ENCODE data around the gene E2F2. TPM values are rescaled to one million over a fixed set of nuclear protein-coding genes. Genes with fewer than 3 reads are reported as not detected.

The E2F2 gene
- polyA plus RNA-seq, 1 of the 3 experiments (the other 2 are of a cell fraction): 0.43 TPM

DNA sequence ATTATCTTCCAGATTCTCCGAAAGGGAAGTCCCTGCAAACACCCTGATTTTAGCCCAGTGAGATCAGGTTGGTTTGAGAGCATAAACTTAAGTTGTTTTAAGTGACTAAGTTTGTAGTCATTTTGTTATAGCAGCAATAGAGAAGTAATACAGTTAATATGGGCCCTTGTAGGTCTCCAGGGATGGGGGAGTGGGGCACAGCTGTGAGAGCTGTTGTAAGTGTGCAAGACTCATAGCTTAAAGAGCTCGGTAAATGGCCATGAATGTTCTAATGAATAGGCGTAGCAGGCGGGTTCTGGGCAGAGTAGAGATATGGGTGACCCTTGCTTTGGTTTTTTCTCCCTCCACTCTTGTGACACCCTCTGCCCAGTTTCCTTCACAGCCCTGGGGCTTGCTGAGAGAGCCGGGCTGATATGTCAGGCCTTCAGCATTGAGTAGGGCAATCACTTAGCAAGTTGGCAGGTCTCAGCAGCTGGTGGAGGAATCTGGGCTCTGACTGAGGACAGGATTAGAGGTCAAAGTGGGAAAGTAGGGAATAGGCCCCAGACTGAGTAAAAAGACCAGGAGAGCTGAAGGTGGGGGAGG is 44.3 kb upstream of the E2F2 start:
- H3K9me3 ChIP-seq: no peaks in the 10 kb centered on the region
- TF ChIP-seq SMC3 (IDR thresholded peaks at IDR 0.05; ENCODE audit: low read depth, low read length) (no peak), RCOR1 (IDR thresholded peaks at IDR 0.05; ENCODE audit: low read length) (no peak), JUND (IDR thresholded peaks at IDR 0.05) (no peak), CHD2 (IDR thresholded peaks at IDR 0.05; ENCODE audit: low read length, partially characterized antibody) (no peak), MXI1 (IDR thresholded peaks at IDR 0.05; ENCODE audit: low read depth, low read length) (no peak), RAD21 (IDR thresholded peaks at IDR 0.05; ENCODE audit: low read length) (no peak)
- TF ChIP-seq, protein P1, sequence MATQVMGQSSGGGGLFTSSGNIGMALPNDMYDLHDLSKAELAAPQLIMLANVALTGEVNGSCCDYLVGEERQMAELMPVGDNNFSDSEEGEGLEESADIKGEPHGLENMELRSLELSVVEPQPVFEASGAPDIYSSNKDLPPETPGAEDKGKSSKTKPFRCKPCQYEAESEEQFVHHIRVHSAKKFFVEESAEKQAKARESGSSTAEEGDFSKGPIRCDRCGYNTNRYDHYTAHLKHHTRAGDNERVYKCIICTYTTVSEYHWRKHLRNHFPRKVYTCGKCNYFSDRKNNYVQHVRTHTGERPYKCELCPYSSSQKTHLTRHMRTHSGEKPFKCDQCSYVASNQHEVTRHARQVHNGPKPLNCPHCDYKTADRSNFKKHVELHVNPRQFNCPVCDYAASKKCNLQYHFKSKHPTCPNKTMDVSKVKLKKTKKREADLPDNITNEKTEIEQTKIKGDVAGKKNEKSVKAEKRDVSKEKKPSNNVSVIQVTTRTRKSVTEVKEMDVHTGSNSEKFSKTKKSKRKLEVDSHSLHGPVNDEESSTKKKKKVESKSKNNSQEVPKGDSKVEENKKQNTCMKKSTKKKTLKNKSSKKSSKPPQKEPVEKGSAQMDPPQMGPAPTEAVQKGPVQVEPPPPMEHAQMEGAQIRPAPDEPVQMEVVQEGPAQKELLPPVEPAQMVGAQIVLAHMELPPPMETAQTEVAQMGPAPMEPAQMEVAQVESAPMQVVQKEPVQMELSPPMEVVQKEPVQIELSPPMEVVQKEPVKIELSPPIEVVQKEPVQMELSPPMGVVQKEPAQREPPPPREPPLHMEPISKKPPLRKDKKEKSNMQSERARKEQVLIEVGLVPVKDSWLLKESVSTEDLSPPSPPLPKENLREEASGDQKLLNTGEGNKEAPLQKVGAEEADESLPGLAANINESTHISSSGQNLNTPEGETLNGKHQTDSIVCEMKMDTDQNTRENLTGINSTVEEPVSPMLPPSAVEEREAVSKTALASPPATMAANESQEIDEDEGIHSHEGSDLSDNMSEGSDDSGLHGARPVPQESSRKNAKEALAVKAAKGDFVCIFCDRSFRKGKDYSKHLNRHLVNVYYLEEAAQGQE (IDR thresholded peaks at IDR 0.05; ENCODE audit: low read depth, low read length): no peak
- H3K4me2 ChIP-seq: peak overlapping the region; percentile 90; the same call in 1 of the 2 replicates
- H3F3A ChIP-seq (replicated peaks; ENCODE audit: insufficient read depth): peaks cover 36% of the 10 kb centered on the region
- ChIA-PET CTCF (interaction anchor here (1.1 to 4.0 kb wide), 5 partner anchors 11 to 62 kb away, joined by 3 to 23 read pairs (median 8); no protein-coding TSS in a partner anchor), POLR2A (interaction anchor here (0.6 kb wide), 1 partner anchor 88 kb away, joined by 3 read pairs; no protein-coding TSS in a partner anchor)
- H3K9ac ChIP-seq: no peak overlapping the region
- H3K27me3 ChIP-seq (ENCODE audit: insufficient read depth): no peaks in the 10 kb centered on the region
- no peak for DNase-seq
- no peaks in the 10 kb centered on the region for H3K36me3 ChIP-seq (replicated peaks in 1 of 2; ENCODE audit: control insufficient read depth in 1 of 2, insufficient read depth in 2 of 2, low read length in 1 of 2)
- H2AFZ ChIP-seq (ENCODE audit: low read depth): no peak overlapping the region
- H3K9me2 ChIP-seq: no peaks in the 10 kb centered on the region
- H3K4me3 ChIP-seq (ENCODE audit: low read depth in 2 of 2, low read length in 1 of 2): no peak overlapping the region
- H3K27ac ChIP-seq (ENCODE audit: low read depth in 2 of 2, low read length in 1 of 2): peak overlapping the region in 1 of 2 experiments; percentile 99; a peak in 1 of 4 replicates
- peaks cover 2 to 32% of the 10 kb centered on the region in 2 experiments for H3K4me1 ChIP-seq (ENCODE audit: control insufficient read depth in 1 of 2, insufficient read depth in 2 of 2, low read depth in 1 of 2, low read length in 1 of 2)
- 75% methylated on average over 5 of the region's 5 CpGs for WGBS (ENCODE audit: low lambda C conversion rate)
- peaks cover 9% of the 10 kb centered on the region; the same call in 1 of the 2 replicates for H3K79me2 ChIP-seq (ENCODE audit: insufficient read depth)
- H4K20me1 ChIP-seq (ENCODE audit: insufficient read depth): no peaks in the 10 kb centered on the region

DNA sequence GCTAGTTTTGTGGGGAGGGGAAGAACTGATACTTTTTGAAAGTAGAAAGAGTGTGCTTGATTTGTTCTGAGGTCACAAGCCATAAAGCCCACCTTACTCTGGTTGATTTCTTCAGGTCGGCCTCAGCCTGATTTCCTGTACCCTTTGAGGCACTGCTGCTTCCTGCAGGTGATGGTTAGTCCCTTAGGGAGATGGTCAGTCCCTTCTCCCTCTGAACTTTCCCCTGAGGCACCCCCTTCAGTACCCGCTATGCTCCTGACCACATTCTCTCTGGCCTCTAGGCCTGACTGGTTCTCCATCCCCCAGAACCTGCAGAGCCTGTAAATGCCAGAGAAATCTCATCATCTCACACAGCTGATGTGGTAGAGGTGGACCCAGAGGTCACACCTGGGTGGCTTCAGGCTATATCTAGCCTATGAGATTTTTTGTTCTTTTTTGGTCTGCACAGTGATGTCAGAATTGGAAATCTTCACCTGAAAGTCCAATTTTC is 43.3 kb upstream of the E2F2 start:
- WGBS (ENCODE audit: low lambda C conversion rate): 90% methylated on average over 2 of the region's 2 CpGs
- Histone ChIP-seq H3K4me3 (ENCODE audit: low read depth in 2 of 2, low read length in 1 of 2) (no peak overlapping the region), H3K27me3 (ENCODE audit: insufficient read depth) (no peaks in the 10 kb centered on the region), H3K9me2 (no peaks in the 10 kb centered on the region), H2AFZ (ENCODE audit: low read depth) (no peak overlapping the region), H4K20me1 (ENCODE audit: insufficient read depth) (no peaks in the 10 kb centered on the region), H3K9ac (no peak overlapping the region), H3F3A (replicated peaks; ENCODE audit: insufficient read depth) (peaks cover 45% of the 10 kb centered on the region), H3K27ac (ENCODE audit: low read depth in 2 of 2, low read length in 1 of 2) (no peak overlapping the region), H3K9me3 (no peaks in the 10 kb centered on the region), H3K79me2 (ENCODE audit: insufficient read depth) (peaks cover 9% of the 10 kb centered on the region; the same call in 1 of the 2 replicates), H3K36me3 (replicated peaks in 1 of 2; ENCODE audit: control insufficient read depth in 1 of 2, insufficient read depth in 2 of 2, low read length in 1 of 2) (no peaks in the 10 kb centered on the region), H3K4me1 (ENCODE audit: control insufficient read depth in 1 of 2, insufficient read depth in 2 of 2, low read depth in 1 of 2, low read length in 1 of 2) (peaks cover 2 to 33% of the 10 kb centered on the region in 2 experiments), H3K4me2 (no peak overlapping the region)
- DNase-seq: no peak
- no peak for TF ChIP-seq RAD21 (IDR thresholded peaks at IDR 0.05; ENCODE audit: low read length)
- TF ChIP-seq MXI1 (IDR thresholded peaks at IDR 0.05; ENCODE audit: low read depth, low read length): no peak
- TF ChIP-seq, protein P2, sequence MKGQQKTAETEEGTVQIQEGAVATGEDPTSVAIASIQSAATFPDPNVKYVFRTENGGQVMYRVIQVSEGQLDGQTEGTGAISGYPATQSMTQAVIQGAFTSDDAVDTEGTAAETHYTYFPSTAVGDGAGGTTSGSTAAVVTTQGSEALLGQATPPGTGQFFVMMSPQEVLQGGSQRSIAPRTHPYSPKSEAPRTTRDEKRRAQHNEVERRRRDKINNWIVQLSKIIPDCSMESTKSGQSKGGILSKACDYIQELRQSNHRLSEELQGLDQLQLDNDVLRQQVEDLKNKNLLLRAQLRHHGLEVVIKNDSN (IDR thresholded peaks at IDR 0.05; ENCODE audit: borderline replicate concordance, low read depth): no peak
- TF ChIP-seq TEAD4 (IDR thresholded peaks at IDR 0.05; ENCODE audit: borderline replicate concordance, insufficient read depth): no peak
- no peak for TF ChIP-seq FOSL2 (IDR thresholded peaks at IDR 0.05; ENCODE audit: borderline replicate concordance, low read depth)
- TF ChIP-seq, protein P3, sequence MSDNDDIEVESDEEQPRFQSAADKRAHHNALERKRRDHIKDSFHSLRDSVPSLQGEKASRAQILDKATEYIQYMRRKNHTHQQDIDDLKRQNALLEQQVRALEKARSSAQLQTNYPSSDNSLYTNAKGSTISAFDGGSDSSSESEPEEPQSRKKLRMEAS (IDR thresholded peaks at IDR 0.05; ENCODE audit: low read depth): no peak
- no peak for TF ChIP-seq ELF1 (IDR thresholded peaks at IDR 0.05)
- no peak for TF ChIP-seq NRF1 (IDR thresholded peaks at IDR 0.05; ENCODE audit: low read depth, low read length)
- TF ChIP-seq, protein P4, sequence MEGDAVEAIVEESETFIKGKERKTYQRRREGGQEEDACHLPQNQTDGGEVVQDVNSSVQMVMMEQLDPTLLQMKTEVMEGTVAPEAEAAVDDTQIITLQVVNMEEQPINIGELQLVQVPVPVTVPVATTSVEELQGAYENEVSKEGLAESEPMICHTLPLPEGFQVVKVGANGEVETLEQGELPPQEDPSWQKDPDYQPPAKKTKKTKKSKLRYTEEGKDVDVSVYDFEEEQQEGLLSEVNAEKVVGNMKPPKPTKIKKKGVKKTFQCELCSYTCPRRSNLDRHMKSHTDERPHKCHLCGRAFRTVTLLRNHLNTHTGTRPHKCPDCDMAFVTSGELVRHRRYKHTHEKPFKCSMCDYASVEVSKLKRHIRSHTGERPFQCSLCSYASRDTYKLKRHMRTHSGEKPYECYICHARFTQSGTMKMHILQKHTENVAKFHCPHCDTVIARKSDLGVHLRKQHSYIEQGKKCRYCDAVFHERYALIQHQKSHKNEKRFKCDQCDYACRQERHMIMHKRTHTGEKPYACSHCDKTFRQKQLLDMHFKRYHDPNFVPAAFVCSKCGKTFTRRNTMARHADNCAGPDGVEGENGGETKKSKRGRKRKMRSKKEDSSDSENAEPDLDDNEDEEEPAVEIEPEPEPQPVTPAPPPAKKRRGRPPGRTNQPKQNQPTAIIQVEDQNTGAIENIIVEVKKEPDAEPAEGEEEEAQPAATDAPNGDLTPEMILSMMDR (IDR thresholded peaks at IDR 0.05): no peak
- ChIA-PET CTCF (interaction anchor here (1.1 to 6.8 kb wide), 3 partner anchors 10 to 64 kb away, joined by 3 to 41 read pairs (median 9); no protein-coding TSS in a partner anchor), POLR2A (interaction anchor here (0.6 kb wide), 1 partner anchor 87 kb away, joined by 3 read pairs; no protein-coding TSS in a partner anchor)

All from SK-N-SH (cell line).